MCF 10A (cell line): ENCODE measurements around the gene BCL2. TPM values are rescaled to one million over a fixed set of nuclear protein-coding genes. Genes with fewer than 3 reads are reported as not detected.
A peak's percentile ranks its signal among the peaks of the same experiment; 100 is the strongest.

ENCODE experiments used
- BruUV-seq: library from RNA; stranded (reverse); fragments of 400-500 nt; replicated peaks from 2 replicates; lab custom pipeline; 2021; lab: Mats Ljungman, UMichigan
- CTCF ChIA-PET: fragments of 300-600 bp; sonication (Branson Sonifier 250); formaldehyde crosslinking; extraction: SDS; loops from one replicate; lab custom pipeline; 2021; ENCODE audit warnings: antibody characterized with exemption, inconsistent platforms; lab: Yijun Ruan, JAX
- POLR2A ChIA-PET: fragments of 300-600, 350-650 bp; sonication (Branson Sonifier 250); formaldehyde crosslinking; extraction: SDS; loops from one replicate; lab custom pipeline; 2020; ENCODE audit warnings: antibody characterized with exemption, inconsistent platforms; lab: Yijun Ruan, JAX
- DNase-seq: peaks from one replicate; pipeline ENCODE4 v3.0.0-alpha.2; 2018; ENCODE audit not compliant: unreplicated experiment
- H3K27ac Mint-ChIP-seq: one replicate; pipeline ENCODE4 v1.8.0; 2022; ENCODE audit warnings: mild to moderate bottlenecking, low read depth, mixed read lengths; ENCODE audit not compliant: unreplicated experiment
- H3K27me3 Mint-ChIP-seq: one replicate; pipeline ENCODE4 v1.8.0; 2022; ENCODE audit warnings: mixed read lengths; ENCODE audit not compliant: insufficient read depth, unreplicated experiment
- H3K36me3 Mint-ChIP-seq: one replicate; pipeline ENCODE4 v1.8.0; 2022; ENCODE audit warnings: mild to moderate bottlenecking, moderate library complexity, mixed read lengths; ENCODE audit not compliant: insufficient read depth, unreplicated experiment
- H3K4me1 Mint-ChIP-seq: one replicate; pipeline ENCODE4 v1.8.0; 2022; ENCODE audit warnings: mixed read lengths; ENCODE audit not compliant: insufficient read depth, unreplicated experiment
- H3K4me3 Mint-ChIP-seq: one replicate; pipeline ENCODE4 v1.8.0; 2022; ENCODE audit warnings: mild to moderate bottlenecking, moderate library complexity, mixed read lengths; ENCODE audit not compliant: unreplicated experiment
- H3K9me3 Mint-ChIP-seq: one replicate; pipeline ENCODE4 v1.8.0; 2022; ENCODE audit warnings: mixed read lengths; ENCODE audit not compliant: unreplicated experiment
- intact Hi-C: fragments of 100-400 bp; cut with micrococcal nuclease; formaldehyde crosslinking; loops from 2 replicates; pipeline ENCODE4 v1.14.1; 2022
- total RNA-seq: library from RNA; stranded (reverse); gene quantifications from 2 replicates; pipeline ENCODE4 v1.2.3, GENCODE V29; 2022
- TF ChIP-seq, protein P1 (sequence below): fragments of 200-600 bp; IDR thresholded peaks from one replicate; pipeline ENCODE4 v1.8.0; 2022; ENCODE audit warnings: antibody characterized with exemption, mild to moderate bottlenecking; ENCODE audit not compliant: unreplicated experiment

The BCL2 gene
- total RNA-seq, 1 experiment from 2014 or later = 3.0 TPM

GRCh38 chr18:63241317-63241712 is 78.3 kb downstream of the BCL2 start:
- ChIA-PET POLR2A (no interaction called here), CTCF (interaction anchor here (0.5 to 0.8 kb wide), 2 partner anchors 77 to 198 kb away, joined by 3 to 5 read pairs; no protein-coding TSS in a partner anchor)
- no peaks in the 10 kb centered on the region for H3K27me3 Mint-ChIP-seq
- no peaks in the 10 kb centered on the region for H3K9me3 Mint-ChIP-seq
- H3K36me3 Mint-ChIP-seq = no peaks in the 10 kb centered on the region
- BruUV-seq = no TSS peak
- intact Hi-C loops = no loop called here
- no peak overlapping the region for H3K4me3 Mint-ChIP-seq
- peaks cover 17% of the 10 kb centered on the region for H3K4me1 Mint-ChIP-seq
- TF ChIP-seq, protein P1, sequence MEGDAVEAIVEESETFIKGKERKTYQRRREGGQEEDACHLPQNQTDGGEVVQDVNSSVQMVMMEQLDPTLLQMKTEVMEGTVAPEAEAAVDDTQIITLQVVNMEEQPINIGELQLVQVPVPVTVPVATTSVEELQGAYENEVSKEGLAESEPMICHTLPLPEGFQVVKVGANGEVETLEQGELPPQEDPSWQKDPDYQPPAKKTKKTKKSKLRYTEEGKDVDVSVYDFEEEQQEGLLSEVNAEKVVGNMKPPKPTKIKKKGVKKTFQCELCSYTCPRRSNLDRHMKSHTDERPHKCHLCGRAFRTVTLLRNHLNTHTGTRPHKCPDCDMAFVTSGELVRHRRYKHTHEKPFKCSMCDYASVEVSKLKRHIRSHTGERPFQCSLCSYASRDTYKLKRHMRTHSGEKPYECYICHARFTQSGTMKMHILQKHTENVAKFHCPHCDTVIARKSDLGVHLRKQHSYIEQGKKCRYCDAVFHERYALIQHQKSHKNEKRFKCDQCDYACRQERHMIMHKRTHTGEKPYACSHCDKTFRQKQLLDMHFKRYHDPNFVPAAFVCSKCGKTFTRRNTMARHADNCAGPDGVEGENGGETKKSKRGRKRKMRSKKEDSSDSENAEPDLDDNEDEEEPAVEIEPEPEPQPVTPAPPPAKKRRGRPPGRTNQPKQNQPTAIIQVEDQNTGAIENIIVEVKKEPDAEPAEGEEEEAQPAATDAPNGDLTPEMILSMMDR = no peak
- no peak for DNase-seq
- no peak overlapping the region for H3K27ac Mint-ChIP-seq

DNA sequence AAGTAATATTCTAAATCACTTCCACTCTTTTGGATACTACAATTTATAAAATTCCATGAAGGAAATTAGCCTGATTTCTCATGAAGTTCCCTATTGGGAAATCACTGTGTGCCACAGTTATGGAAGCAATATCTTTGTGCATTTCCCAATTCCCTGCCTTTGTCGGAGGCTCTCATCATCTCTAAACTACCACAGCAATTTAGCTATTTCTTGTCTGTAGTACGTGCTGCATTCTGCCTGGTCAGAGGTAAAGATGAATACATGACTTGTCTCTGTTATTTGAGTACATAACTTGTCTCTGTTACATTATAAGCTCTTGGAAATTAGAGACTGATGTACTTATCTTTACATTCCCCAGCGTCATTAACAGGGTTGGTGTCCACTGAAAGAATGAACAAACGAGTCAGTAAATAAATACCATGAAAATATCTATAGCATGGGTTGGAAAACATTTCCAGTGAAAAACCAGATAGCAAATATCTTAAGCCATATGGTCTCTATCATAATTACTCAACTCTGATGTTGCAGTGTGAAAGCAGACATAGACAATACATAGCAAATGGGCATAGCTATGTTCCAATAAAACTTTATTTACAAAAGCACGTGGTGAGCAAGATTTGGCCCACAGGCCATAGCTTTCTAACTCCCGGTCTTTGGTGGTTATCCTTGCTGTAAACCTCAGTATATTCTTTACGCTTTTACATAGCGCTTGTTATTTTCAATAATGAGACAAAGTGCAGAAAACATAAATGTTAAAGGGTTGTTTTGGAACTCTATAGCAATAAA is 78.8 kb downstream of the BCL2 start:
- BruUV-seq = no TSS peak
- TF ChIP-seq, protein P1 = no peak
- no peak for DNase-seq
- POLR2A ChIA-PET = interaction anchor here (0.7 kb wide), 1 partner anchor 12 kb away, joined by 3 read pairs; no protein-coding TSS in a partner anchor
- intact Hi-C loops = no loop called here
- Mint-ChIP-seq H3K4me3 (no peak overlapping the region), H3K9me3 (no peaks in the 10 kb centered on the region), H3K4me1 (peaks cover 17% of the 10 kb centered on the region), H3K36me3 (no peaks in the 10 kb centered on the region), H3K27me3 (no peaks in the 10 kb centered on the region), H3K27ac (no peak overlapping the region)
- CTCF ChIA-PET = interaction anchor here (0.7 to 0.8 kb wide), 2 partner anchors 82 to 199 kb away, joined by 3 read pairs; no protein-coding TSS in a partner anchor

- TF ChIP-seq, protein P1 = no peak
- POLR2A ChIA-PET = interaction anchor here (0.9 to 1.1 kb wide), 3 partner anchors 21 to 183 kb away, joined by 3 read pairs; partner anchors contain the start of gene VPS4B
- CTCF ChIA-PET = no interaction called here
- BruUV-seq = no TSS peak
- Mint-ChIP-seq H3K36me3 (no peaks in the 10 kb centered on the region), H3K4me1 (peaks cover 17% of the 10 kb centered on the region), H3K27me3 (no peaks in the 10 kb centered on the region), H3K9me3 (no peaks in the 10 kb centered on the region), H3K27ac (peak overlapping the region; percentile 90), H3K4me3 (peak overlapping the region; percentile 64)
- DNase-seq = no peak
- intact Hi-C loops = no loop called here
Observed at GRCh38 chr18:63238693-63239075, 80.9 kb downstream of the BCL2 start.

GRCh38 chr18:63237881-63238692 is 81.5 kb downstream of the BCL2 start:
- Mint-ChIP-seq H3K27me3 (no peaks in the 10 kb centered on the region), H3K27ac (peak overlapping the region; percentile 90), H3K9me3 (no peaks in the 10 kb centered on the region), H3K4me1 (peaks cover 17% of the 10 kb centered on the region), H3K36me3 (no peaks in the 10 kb centered on the region), H3K4me3 (peak overlapping the region; percentile 64)
- CTCF ChIA-PET = interaction anchor here (0.7 to 1.2 kb wide), 2 partner anchors 18 to 86 kb away, joined by 3 to 9 read pairs; no protein-coding TSS in a partner anchor
- POLR2A ChIA-PET = interaction anchor here (0.6 to 1.6 kb wide), 17 partner anchors 10 to 715 kb away, joined by 3 to 10 read pairs (median 3); partner anchors contain the start of genes BCL2, VPS4B and ZCCHC2
- intact Hi-C loops = no loop called here
- TF ChIP-seq, protein P1 = no peak
- BruUV-seq = no TSS peak
- DNase-seq = peak; percentile 75
